Testis (tissue), 3 donors: ENCODE data around the gene CFAP69. TPM values are rescaled to one million over a fixed set of nuclear protein-coding genes. Genes with fewer than 3 reads are reported as not detected.

Experiments
- DNase-seq: peaks from one replicate; pipeline ENCODE4 v3.0.0-alpha.2; 2019
- H3K27ac ChIP-seq, 2 donors: fragments of 200-600 bp; sonication (generic); one replicate each; pipeline ENCODE4 v1.5.1; 2019
- H3K27me3 ChIP-seq: fragments of 200-600 bp; sonication (generic); one replicate; pipeline ENCODE4 v1.5.1; 2019
- H3K36me3 ChIP-seq: fragments of 200-600 bp; sonication (generic); one replicate; pipeline ENCODE4 v1.5.1; 2017; ENCODE audit warnings: low read depth; ENCODE audit errors: missing control alignments
- H3K4me1 ChIP-seq: fragments of 200-600 bp; sonication (generic); one replicate; pipeline ENCODE4 v1.5.1; 2019
- H3K4me3 ChIP-seq, 2 donors: fragments of 200-600 bp; sonication (generic); one replicate each; pipeline ENCODE4 v1.5.1; 2017 to 2019
- H3K9me3 ChIP-seq: fragments of 200-600 bp; sonication (generic); one replicate; pipeline ENCODE4 v1.5.1; 2017
- CTCF ChIP-seq, 3 experiments: fragments of 450-650 bp in 2 of 3; fragments of 200-600 bp in 1 of 3; sonication (generic) in 1 of 3; IDR thresholded peaks; one replicate each; pipeline ENCODE4 v1.5.1; 2016 to 2019; ENCODE audit warnings: antibody characterized with exemption in 3 of 3, mild to moderate bottlenecking in 2 of 3, moderate library complexity in 1 of 3
- POLR2A ChIP-seq: fragments of 450-650 bp; IDR thresholded peaks from one replicate; pipeline ENCODE4 v1.6.1; 2017; ENCODE audit warnings: antibody characterized with exemption, mild to moderate bottlenecking, moderate library complexity
- WGBS, 2 donors: methylation state at CpG; one replicate each; pipeline ENCODE4 v1.1.5; 2018; 5-methylcytosine and 5-hydroxymethylcytosine counted together
- intact Hi-C: fragments of 100-400 bp; cut with DNase I; formaldehyde crosslinking; loops from one replicate; pipeline ENCODE4 v1.15.1; 2023; ENCODE audit warnings: low total_unique reads
- polyA plus RNA-seq: library from polyadenylated mRNA; stranded (reverse); fragments of 350-450 nt; fragmentation: Illumina TruSeq; extraction: RNeasy Lipid Tissue Mini Kit (QIAGEN cat#74804); gene quantifications from one replicate; pipeline ENCODE4 v1.2.3, GENCODE V29; 2014; ENCODE audit warnings: low read depth, low replicate concordance; ENCODE audit not compliant: insufficient read depth
- total RNA-seq, 2 donors: library from RNA; depleted of rRNA; stranded (reverse); fragments of >200 nt; gene quantifications; one replicate each; pipeline ENCODE4 v1.2.3, GENCODE V29; 2016

CFAP69 gene
- total and polyA plus RNA-seq, 3 donors from 2014 or later, result 8.7 to 18.0 (median 9.0) TPM

- intact Hi-C loops, result no loop called here
- DNase-seq, result no peak
- H3K9me3 ChIP-seq, result no peaks in the 10 kb centered on the region
- H3K4me1 ChIP-seq, result no peaks in the 10 kb centered on the region
- H3K36me3 ChIP-seq, result no peaks in the 10 kb centered on the region
- WGBS, 2 donors, result 56 to 69% methylated on average over 7 of the region's 7 CpGs
- H3K4me3 ChIP-seq, result no peak overlapping the region
- H3K27me3 ChIP-seq, result no peaks in the 10 kb centered on the region
- no peak for TF ChIP-seq CTCF (IDR thresholded peaks at IDR 0.05)
- TF ChIP-seq POLR2A, result no peak
- H3K27ac ChIP-seq, result no peak overlapping the region
Measured at GRCh38 chr7:90320014-90320413, 75.0 kb downstream of the CFAP69 start.

GRCh38 chr7:90320418-90320800, 75.4 kb downstream of the CFAP69 start:
- no peaks in the 10 kb centered on the region for H3K36me3 ChIP-seq
- peak overlapping the region in 1 of 2 donors; percentile 9 for H3K4me3 ChIP-seq
- H3K27ac ChIP-seq, result no peak overlapping the region
- intact Hi-C loops, result no loop called here
- TF ChIP-seq CTCF (IDR thresholded peaks at IDR 0.05) (no peak), POLR2A (no peak)
- no peaks in the 10 kb centered on the region for H3K9me3 ChIP-seq
- no peaks in the 10 kb centered on the region for H3K27me3 ChIP-seq
- no peaks in the 10 kb centered on the region for H3K4me1 ChIP-seq
- no peak for DNase-seq
- 21% methylated on average over 7 of the region's 7 CpGs for WGBS, 2 donors

GRCh38 chr7:90320801-90321494, 76.0 kb downstream of the CFAP69 start, which contains the start of gene FAM237B:
TSS of gene FAM237B (minus strand) at chr7:90321304. CDS start at chr7:90319748, 1,556 bp downstream.
- DNase-seq, result no peak
- Histone ChIP-seq H3K4me3 (peak within 1 kb of the TSS; percentile 7 to 9), H3K36me3 (no peaks in the 10 kb centered on the region), H3K27ac (no peak within 1 kb of the TSS), H3K4me1 (no peaks in the 10 kb centered on the region), H3K9me3 (no peaks in the 10 kb centered on the region), H3K27me3 (no peaks in the 10 kb centered on the region)
- TF ChIP-seq CTCF (IDR thresholded peaks at IDR 0.05) (no peak), POLR2A (no peak)
- 2 to 3% methylated on average over 23 to 41 of the region's 62 CpGs for WGBS, 2 donors
- intact Hi-C loops, result no loop called here

GRCh38 chr7:90322837-90323236, 77.9 kb downstream of the CFAP69 start:
- DNase-seq, result no peak
- TF ChIP-seq POLR2A (no peak), CTCF (IDR thresholded peaks at IDR 0.05) (no peak)
- Histone ChIP-seq H3K9me3 (no peaks in the 10 kb centered on the region), H3K36me3 (no peaks in the 10 kb centered on the region), H3K27ac (no peak overlapping the region), H3K4me1 (no peaks in the 10 kb centered on the region), H3K4me3 (no peak overlapping the region), H3K27me3 (no peaks in the 10 kb centered on the region)
- intact Hi-C loops, result no loop called here

GRCh38 chr7:90326500-90326899, 81.5 kb downstream of the CFAP69 start:
- H3K27ac ChIP-seq, result no peak overlapping the region
- TF ChIP-seq CTCF (IDR thresholded peaks at IDR 0.05) (no peak), POLR2A (no peak)
- no peaks in the 10 kb centered on the region for H3K9me3 ChIP-seq
- intact Hi-C loops, result no loop called here
- H3K4me3 ChIP-seq, result no peak overlapping the region
- no peak for DNase-seq
- no peaks in the 10 kb centered on the region for H3K27me3 ChIP-seq
- WGBS, 2 donors, result 33 to 55% methylated on average over 1 of the region's 1 CpG
- no peaks in the 10 kb centered on the region for H3K4me1 ChIP-seq
- H3K36me3 ChIP-seq, result no peaks in the 10 kb centered on the region
